Measurements from ENCODE around the gene PIP5K1B.

Gene PIP5K1B

DNA sequence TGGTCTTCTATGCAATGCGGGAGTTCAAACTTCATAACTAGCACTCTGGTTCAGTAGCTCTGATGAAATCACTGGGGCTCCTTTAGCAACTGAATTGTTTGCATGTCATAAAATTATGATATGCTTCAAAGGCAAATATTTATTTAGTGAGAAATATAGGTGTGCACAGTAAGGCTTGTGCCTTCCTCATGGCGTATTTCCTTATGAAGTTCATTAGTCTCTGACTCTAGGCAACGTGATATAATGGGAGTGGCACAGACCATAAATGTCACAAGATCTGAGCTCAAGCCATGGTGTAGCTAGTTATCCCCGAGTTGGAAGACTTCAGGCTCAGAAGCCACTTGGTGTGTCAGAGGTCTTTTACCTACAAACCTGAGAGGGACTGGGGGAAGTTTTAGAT is 35.5 kb downstream of the PIP5K1B start:
- DNase-seq = no peak

DNA sequence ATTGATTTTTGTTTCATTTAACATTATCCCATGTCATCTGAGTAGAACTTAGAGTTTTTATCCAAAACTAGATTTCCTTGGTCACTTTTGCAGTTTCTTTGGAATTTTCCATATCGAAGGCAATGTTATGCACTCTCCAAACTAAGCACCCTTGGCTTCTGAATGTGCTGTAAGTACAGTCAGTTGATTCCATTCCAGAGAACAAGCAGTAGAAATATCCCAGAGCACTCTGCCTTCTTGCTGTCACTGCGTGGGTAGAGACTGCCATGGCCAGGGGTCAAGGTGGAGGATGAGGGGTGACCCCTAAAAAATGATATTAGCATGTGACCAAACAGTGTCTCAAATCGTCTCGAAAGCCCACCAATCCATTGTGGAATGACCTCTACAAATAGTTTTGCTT is 36.2 kb downstream of the PIP5K1B start:
- DNase-seq = no peak

DNA sequence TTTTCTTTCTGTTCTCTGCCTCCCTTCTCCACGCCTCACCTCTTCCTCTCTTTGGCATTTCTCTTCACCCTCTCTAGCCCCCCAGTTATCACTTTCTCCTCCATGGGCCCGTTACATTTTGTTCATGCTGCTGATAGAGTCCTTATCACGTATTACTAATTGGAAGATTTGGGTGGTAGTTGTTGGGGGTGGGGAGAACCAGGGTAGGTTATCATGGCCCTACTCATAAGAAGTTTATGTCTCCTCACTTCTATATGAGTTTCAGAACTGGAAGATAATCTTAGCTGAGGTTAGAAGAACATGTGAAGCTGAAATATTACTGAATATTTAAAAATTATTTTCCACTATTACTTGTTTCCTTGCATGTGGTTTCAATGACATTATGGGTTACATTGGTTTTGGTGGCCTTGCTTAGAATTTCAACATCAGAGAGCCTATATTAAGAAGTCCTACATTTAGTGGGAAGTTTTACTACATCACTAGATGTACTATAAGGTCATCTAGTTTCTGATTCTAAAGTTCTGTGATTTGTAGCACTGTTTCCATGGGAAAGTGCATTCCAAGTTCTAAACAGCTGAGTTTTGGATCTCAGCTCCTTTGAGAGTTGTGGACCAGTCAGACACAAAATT is 36.8 kb downstream of the PIP5K1B start:
- no peak for DNase-seq

DNA sequence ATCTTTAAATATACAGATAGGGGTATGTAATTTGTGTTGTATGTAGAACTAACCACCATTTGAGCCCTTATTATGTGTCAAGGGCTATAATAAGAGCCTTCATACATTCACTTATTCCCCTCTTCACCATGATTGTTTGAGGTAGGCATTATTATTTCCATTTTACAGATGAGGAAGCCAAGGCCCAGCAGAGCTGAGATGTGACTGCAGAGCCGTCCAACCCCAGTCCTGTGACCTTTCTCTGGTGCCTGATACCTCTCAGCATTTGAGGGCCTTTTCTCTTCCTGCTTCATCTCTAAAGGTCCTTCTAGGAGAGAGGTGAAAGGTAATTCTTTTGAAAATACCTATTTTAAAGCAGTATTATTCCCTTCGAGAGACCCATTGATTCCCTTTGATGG is 37.3 kb downstream of the PIP5K1B start:
- DNase-seq = no peak

DNA sequence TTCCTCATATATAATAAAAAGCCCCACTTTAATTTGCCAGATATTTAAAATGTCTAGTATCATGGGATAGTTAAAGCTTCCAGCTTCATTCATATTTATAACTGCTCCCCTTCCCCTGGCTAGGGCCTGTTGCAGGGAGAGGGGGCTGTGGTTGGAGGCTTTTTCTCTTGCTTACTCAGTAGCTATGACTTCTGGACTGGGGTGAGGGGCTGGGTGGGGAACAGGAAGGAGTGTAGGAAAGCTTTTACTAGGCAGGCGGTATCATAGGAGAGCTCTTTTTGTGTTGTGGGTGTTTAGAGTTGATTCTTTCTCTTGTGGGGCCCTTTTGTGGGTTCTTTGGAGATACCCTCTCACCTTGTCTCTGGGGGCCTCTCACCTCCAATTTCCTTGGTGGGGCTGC is 39.4 kb downstream of the PIP5K1B start:
- DNase-seq = no peak

DNA sequence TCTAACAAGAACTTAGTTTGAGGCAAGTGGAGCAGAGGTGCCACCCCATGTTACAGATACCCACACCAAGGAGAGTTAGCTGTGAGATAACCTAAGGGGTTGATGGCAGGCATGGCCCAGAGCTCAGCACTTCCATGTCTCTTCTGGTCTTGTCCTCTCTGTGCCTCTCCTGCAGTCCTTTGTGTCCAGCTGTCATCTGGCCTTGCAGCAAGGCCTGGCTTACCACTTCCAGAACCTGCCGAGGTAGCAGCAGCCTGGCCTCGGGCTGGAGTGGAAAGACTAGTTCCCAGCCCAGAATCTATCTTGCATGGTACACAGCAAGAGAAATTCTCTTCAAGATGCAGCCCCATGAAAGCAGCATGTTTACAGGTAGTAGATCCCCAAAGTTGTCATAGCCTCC is 41.5 kb downstream of the PIP5K1B start:
- DNase-seq = no peak

DNA sequence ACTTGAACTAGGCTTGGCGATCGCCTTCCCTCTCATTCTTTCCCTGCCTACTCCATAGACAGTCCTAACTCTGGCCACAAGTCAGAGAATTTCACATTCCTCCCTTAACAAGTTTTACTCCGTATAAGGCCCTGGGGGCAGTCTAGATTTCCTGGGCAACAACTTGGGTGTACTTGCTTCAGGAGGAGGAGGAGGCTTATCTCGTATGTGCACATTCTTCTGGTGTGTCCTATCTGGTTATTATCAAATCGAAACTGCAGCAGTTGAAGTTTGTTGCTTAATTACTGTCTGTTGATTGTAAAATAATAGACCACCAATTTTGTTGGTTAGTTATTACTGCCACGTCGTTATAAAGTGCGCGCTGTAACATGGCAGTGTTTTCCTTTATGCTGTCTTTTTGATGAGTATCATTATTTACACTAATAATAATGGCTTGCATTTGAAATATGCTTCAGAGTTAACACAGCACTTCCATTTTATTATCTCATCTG is 42.0 kb downstream of the PIP5K1B start:
- no peak for DNase-seq

DNA sequence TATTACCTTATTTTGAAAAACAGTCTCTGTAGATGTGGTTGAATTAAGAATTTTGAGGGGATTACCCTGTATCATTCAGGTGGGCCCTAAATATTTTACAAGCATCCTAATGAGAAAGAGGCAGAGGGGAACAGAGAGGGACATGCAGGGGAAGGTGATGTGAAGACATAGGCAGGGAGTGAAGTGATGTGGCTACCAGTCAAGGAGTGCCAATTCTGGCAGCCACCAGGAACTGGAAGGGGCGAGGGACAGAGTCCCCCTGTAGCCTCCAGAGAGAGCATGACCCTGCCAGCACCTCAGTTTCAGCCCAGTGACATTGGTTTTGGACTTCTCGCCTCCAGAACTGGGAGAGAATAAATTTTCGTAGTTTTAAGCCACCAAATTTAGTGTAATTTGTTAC is 44.1 kb downstream of the PIP5K1B start:
- no peak for DNase-seq

DNA sequence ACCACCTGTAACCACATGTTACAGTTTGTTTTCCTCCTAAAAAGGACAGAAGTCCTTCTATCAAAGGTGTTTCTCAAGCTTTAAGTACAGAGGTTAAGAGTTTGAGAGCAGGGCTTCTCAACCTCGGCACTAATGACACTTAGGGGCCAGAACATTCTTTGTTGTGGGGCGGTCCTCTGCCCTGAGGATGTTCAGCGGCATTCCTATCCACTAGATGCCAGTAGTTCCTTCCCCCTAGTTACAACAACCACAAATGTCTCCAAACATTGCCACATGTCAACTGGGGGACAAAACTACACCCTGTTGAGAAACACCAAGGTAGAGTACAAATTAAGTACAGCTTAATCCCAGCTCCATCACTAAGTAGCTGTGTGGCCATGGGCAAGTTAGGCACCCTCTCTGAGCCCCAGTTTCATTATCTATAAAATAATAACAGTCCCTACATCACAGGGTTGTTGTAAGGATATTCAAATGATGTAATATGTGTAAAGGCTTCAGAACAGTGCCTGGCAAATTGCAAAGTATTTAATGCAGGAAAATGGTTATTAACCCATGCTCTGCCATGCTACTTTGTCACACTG is 44.6 kb downstream of the PIP5K1B start:
- DNase-seq = no peak

DNA sequence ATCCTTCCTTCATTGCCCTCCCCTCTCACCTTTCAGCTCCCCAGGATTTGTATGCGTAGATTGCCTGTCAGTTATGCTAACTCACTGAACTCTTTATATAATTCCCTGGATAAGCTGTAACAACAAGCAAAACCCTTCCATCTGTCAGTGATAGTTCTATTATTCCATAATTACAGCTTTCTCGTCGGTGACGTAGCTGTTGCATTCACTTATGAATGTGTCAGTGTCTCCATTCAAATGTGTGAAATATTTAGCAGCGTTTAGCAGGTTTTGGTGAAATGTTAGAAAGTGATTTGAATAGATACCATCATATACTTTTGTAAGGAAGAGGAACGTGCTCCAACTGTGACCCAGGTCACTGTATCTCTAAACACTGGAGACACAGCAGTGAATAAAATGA is 45.2 kb downstream of the PIP5K1B start:
- no peak for DNase-seq

DNA sequence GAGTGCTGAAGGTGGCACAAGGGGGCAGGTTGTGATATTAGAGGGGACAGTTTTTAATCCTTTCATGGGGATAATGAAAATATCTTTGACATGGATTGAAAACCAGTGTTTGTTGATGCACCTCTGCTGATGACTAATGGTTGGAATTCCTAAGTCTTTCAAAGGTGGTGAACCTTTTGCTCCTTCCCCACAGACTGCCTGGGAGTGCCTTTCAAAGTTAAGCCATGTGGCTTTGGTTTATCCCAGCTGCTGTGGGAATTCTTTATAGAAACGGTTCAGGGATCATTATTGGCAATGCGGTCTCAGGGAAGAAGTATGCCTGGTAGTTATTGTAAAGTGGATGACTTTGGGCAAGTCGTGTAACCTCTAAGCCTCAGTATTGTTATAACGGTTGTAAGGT is 45.7 kb downstream of the PIP5K1B start:
- no peak for DNase-seq

DNA sequence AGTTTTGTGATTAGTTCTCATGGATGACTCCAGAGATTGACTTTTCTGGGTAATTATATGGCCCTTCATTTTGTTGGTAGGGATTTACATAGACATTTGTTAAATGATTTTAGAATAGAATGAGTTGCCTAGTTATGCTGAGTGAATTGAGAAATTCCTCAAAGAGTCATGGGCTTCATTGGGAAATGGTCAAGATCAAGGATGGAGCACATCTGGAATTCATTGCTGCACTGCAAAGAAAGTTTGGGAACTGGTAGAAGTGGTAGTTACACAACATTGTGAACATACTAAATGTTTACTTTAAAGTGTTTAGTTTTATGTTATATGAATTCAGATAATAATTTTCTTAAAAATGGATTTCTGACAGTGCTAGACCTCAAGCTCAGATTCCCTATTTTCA is 46.5 kb downstream of the PIP5K1B start:
- DNase-seq = no peak

DNA sequence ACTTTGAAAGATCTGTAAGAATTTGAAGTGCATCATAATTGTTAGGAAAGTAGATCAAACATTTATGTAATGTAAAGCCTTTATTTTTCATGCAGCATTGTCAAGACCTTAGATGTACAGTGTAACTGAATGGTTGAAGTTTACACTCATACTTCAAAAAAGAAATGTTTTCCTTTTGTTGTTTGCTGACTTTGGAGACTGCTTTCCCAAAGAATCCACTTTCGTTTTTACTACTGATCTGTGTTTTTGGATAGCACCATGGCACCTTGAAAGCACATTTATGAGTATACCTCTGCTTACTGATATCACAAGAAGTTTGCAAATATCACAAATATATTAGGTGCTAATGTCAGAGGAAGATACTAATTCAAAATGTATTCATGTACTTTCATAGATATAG is 50.0 kb downstream of the PIP5K1B start:
- no peak for DNase-seq

DNA sequence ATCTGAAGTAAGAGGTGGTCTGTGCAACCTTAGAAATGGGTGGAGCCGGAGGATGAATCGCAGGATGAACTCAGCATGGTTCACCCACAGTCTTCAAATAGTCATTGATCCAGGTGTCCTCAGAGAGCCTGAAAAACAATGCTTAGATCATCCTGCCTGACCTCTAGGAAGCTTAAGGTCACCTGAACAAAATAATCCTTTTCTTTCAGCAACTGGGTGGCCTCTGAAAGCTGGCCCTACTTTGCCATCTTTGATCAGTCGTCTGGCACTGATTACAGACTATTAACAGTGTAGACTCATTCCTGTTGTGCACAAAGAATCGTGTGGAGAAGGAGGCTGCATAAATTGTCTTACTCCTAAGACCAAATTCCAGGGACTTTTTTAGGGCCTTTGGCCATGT is 50.7 kb downstream of the PIP5K1B start:
- no peak for DNase-seq

DNA sequence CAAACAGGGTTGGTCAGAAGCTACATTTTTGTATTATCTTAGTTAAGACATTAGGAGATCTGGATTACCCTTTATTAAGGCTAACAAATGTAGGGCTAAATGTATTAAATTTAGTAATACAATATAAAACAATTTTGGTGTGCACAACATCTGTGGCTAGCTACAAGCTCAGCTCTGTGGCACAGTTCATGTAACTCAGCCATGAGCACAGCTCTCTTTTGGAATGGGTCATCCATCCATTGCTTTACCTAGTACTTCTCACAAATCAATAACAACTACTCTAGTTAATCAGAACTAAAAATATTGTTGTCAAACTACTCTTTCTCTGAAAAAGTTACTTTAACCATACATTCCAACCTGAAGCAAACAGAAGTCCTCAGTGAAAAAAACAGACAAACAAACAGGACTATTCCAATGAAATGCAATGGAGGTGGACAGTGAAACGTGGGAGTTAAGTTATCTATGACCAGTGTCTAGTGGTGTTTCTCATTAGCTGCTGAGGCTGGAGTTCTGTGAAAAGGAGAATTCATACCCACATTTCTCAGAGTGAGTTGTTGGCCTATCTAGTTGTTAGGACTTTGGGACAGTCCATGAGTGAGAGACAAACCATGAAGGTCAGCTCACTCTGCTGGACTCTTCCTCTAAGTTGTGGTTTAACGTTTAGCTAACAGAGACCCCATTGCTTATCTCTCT is 55.1 kb downstream of the PIP5K1B start:
- no peak for DNase-seq

DNA sequence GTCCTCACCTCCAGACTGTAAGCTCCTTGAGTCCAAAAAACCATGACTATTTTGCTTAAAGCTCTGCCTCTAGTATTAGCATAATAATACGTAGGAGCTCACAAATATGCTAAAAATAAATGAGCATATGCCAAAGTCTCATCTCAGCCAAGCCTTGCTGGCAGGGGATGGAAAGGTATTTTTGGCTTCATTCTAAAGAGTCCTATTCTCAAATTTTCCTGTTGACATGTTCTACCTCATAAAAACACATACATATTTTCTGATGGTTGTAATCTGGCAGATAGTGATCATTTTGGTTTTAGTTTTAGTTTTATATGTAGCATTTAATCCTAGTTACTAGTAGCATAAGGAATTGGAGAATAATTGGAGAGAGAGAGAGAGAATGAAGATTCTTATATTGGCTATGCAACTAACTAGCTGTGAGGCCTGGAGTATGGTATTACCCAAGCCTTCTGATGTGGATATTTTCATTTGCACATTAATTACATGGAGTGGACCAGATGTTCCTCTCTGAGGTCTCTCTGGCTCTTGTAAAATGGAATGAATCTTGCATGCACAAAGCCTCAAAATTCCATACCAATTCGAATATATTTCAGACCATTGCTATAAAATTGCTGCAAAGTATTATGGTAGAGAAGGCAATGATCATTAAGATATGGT is 55.8 kb downstream of the PIP5K1B start:
- no peak for DNase-seq

DNA sequence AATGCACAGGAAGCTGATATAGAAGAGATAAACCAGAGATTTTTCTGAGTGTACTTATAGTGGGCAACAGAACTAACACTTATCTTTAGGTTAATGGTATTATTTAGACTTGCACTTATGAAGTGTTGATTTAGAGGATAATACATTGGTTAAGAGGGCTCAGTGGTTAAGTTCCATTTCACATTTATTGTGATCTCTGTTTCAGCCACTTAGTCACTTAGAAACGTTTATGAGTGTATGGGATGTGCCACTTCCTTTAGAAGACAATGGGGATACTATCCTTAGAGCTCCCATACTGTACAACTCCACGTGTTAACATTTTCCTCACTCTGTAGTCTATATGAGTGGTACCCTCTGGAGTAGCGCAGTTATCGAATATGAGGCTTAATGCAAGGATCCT is 57.5 kb downstream of the PIP5K1B start:
- DNase-seq = no peak

DNA sequence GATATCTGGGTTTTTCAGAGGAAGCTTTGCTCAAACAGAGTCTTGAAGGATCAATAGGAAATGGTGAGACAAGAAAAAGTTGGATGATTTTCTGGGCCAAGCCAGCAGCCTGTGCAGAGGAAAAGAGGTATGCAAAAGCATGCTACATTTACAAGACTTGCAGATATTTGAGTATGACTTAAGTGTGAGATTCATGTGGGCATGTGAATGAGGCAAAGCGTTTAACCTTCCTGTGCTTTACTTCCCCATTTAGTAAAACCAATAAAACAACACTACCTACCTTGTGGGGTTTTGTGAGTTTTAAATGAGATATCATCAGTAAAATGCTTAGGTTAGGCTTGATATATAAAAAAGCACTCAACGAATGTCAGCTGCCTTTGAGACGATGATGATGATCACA is 58.1 kb downstream of the PIP5K1B start:
- DNase-seq = no peak

DNA sequence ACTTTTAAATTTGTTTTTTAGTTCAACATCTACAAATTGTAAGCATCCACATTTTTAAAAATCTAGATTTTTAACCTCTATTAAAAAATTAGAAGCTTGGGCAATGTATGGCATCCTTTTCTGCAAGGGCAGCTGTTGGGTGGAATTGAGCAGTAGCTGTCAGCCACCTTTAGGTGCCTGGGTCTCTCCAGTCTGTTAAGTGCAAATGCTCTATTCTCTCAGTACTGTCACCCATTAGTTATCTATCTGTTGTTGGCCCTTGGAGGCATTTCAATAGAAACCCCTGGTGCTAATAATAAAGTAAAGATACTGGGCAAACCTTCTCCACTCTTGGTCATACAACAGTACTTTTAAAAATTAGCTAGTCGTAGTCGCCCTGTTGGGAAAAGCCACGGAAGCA is 63.6 kb downstream of the PIP5K1B start:
- no peak for DNase-seq

DNA sequence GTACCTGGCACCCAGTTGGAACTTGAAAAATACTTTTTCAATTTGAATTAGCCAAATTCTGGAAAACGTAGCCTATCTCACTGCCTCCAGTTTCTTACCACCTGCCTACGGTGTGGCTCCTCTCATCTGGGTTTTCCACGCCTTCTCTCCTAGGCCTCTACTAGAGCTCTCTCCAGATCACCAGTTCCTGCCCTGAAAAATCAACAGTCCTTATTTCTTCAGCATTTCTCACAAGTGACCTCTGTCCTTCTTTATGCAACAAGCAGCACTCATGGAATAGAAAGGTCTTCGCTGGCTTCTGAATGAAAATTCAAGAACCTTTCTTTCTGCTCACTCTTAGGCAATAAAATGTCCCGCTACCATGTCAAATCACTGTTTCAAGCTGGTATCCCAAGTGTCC is 64.8 kb downstream of the PIP5K1B start:
- no peak for DNase-seq

DNA sequence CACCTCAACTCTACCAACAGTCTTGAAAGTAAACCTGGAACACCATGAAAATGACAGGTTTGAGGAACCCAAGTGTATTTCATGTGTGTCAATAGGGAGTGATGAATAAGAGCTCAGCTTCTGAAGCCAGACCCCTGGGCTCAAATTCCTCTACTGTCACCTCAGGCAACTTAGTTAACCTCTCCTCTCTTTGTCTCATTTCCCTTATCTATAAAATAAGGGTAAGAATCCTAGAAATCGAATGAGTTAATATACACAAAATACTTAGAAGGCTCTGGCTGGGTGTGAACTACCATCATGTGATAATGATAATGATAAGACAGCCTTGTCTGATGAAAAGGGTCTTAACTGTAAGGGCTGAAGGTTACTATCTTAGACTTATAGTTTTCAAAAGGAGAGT is 66.3 kb downstream of the PIP5K1B start:
- no peak for DNase-seq

DNA sequence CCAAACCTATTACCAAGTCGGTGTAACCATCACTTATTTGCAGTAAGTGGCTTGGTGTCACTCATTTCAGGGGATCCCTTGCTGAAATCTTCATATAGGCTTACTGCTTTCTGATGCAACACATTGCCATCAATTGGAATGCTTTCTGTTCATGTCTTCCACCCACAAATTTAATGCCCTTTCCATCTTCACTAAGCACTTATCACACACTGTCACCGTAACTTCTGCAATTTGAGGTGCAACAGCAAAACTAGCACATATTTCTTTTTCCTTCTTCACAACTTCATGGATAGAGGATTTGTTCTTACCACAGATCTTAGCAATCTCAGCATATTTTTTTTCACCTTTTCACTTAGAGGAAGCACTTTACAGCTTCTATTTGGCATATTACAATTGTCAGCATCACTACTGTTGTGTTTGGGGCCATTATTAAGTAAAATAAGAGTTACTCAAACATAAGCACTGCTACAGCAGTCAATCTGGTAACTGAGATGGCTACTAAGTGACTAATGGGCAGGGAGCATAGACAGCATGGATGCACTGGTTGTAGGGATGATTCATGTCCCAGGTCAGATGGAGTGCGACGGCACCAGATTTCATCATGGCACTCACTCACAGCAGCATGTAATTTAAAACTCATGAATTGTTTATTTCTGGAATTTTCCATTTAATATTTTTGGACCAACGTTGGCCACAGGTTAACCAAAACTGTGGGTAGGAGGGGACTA is 70.1 kb downstream of the PIP5K1B start:
- no peak for DNase-seq

DNA sequence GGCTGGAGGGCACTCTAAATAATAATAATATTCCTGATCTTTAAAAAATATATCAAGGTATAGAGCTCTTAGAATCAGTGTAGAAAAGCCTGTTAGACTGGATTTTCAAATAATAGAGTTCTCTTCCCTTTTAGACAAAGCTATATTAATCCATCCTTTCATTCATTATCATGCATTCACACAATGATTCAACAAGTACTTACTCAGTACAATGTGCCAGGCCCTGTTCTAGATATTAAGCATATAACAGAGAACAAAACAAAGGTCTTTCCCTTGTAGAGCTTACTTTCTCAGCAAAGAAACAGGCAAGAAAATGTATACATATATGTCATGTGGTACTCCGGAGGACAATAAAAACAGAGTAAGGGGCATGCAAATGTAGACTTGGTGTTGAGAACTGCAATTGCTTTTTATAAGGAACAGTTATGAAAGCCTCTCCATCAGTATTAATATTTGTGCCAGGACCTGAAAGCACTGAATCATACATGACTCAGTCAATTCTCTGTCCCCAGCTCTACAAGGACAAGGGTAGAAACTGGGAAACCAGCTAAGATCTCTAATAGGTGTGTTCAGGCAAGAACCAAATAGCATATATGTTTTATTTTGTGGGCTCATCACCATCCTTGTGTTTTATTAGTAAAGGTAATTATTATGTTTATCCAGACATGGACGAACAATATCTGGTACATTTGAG is 72.2 kb downstream of the PIP5K1B start:
- DNase-seq = no peak
